Stomach (tissue), 9 donors: ENCODE measurements around the gene CIROP. TPM values are rescaled to one million over a fixed set of nuclear protein-coding genes. Genes with fewer than 3 reads are reported as not detected.

Source experiments
- DNase-seq, 2 donors: peaks; one replicate each; pipeline versions ENCODE4 v3.0.0 to v3.0.0-alpha.2; 2013 to 2019
- H3K27ac ChIP-seq, 5 donors: fragments of 200-600 bp in 4 of 5; sonication (generic) in 4 of 5; one replicate each; pipeline ENCODE4 v1.5.1; 2013 to 2019; ENCODE audit warnings: mild to moderate bottlenecking in 1 of 5, moderate library complexity in 1 of 5
- H3K27me3 ChIP-seq, 3 donors: fragments of 200-600 bp; sonication (generic); one replicate each; pipeline ENCODE4 v1.5.1; 2017 to 2019; ENCODE audit warnings: mixed run types in 1 of 3
- H3K36me3 ChIP-seq, 4 donors: fragments of 200-600 bp; sonication (generic); 1 replicate in 3 of 4; 2 replicates in 1 of 4; pipeline ENCODE4 v1.5.1; 2016 to 2019
- H3K4me1 ChIP-seq, 4 donors: fragments of 200-600 bp; sonication (generic); one replicate each; pipeline ENCODE4 v1.5.1; 2016 to 2019
- H3K4me3 ChIP-seq, 4 donors: fragments of 200-600 bp; sonication (generic) in 3 of 4; one replicate each; pipeline ENCODE4 v1.5.1; 2016 to 2019; ENCODE audit warnings: mild to moderate bottlenecking in 1 of 4
- H3K9me3 ChIP-seq, 4 donors: fragments of 200-600 bp; sonication (generic); one replicate each; pipeline ENCODE4 v1.5.1; 2016 to 2019
- EP300 ChIP-seq: sonication (generic); formaldehyde crosslinking; IDR thresholded peaks from one replicate; pipeline ENCODE4 v1.6.1; 2017; ENCODE audit warnings: antibody characterized with exemption
- POLR2A ChIP-seq, 4 donors: fragments of 450-650 bp; IDR thresholded peaks; one replicate each; pipeline ENCODE4 v1.6.1; 2016; ENCODE audit warnings: antibody characterized with exemption in 4 of 4, control low read depth in 2 of 4, mild to moderate bottlenecking in 1 of 4, moderate library complexity in 1 of 4
- POLR2AphosphoS5 ChIP-seq, 3 donors: sonication (generic); formaldehyde crosslinking; IDR thresholded peaks; one replicate each; pipeline ENCODE4 v1.6.1; 2016; ENCODE audit warnings: antibody characterized with exemption in 3 of 3
- WGBS, 5 donors: extraction: QIAGEN DNeasy Blood & Tissue Kit in 3 of 5; methylation state at CpG; one replicate each; pipeline versions ENCODE4 v1.1.5 to v1.1.7; 2013 to 2018; 5-methylcytosine and 5-hydroxymethylcytosine counted together
- intact Hi-C: fragments of 100-400 bp; cut with DNase I; formaldehyde crosslinking; loops from one replicate; pipeline ENCODE4 v1.15.1; 2023; ENCODE audit warnings: low total_unique reads
- polyA plus RNA-seq, 3 donors: library from polyadenylated mRNA; stranded (reverse); fragments of 200-250 nt; gene quantifications; one replicate each; pipeline ENCODE4 v1.2.3, GENCODE V29; 2013
- total RNA-seq, 5 donors: library from RNA; depleted of rRNA; stranded (reverse); fragments of >200 nt; gene quantifications; one replicate each; pipeline versions ENCODE4 v1.1.0 to v1.2.3, GENCODE V29; 2014 to 2016
- TF ChIP-seq, protein P1 (sequence below), 7 experiments: fragments of 450-650 bp in 4 of 7; fragments of 200-600 bp in 3 of 7; sonication (generic) in 3 of 7; IDR thresholded peaks; one replicate each; pipeline ENCODE4 v1.5.1; 2016 to 2019; ENCODE audit warnings: antibody characterized with exemption in 7 of 7, control low read depth in 2 of 7, mild to moderate bottlenecking in 1 of 7
- donor health status: healthy with polysubstance abuse.
- donor health status: Bipolar disorder and iron deficiency.
- donor health status: healthy.

The CIROP gene
- total and polyA plus RNA-seq, 8 donors, result not detected

DNA sequence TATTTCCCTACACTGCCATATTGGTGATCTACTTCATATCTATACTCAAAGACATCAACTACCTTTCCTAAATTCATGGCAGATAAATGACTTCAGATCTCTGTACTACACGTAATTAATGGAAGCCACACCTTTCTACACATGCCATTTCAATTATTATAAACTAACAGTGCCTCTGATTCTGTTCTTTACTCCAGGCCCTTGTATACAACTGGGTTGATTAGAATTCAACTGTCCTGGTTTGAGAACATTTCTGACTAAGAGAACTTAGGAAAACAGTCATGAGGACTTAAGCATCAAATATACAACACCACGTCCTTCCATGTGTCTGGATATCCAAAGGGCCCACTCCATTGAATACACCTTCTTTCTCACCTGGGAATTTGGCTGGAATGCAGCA is 11.7 kb downstream of the CIROP start:
- DNase-seq, result no peak
- peaks cover 19 to 56% (median 44%) of the 10 kb centered on the region in 4 donors for H3K4me1 ChIP-seq
- no peaks in the 10 kb centered on the region for H3K27me3 ChIP-seq
- H3K9me3 ChIP-seq, result no peaks in the 10 kb centered on the region
- TF ChIP-seq EP300, result no peak
- TF ChIP-seq, protein P1, sequence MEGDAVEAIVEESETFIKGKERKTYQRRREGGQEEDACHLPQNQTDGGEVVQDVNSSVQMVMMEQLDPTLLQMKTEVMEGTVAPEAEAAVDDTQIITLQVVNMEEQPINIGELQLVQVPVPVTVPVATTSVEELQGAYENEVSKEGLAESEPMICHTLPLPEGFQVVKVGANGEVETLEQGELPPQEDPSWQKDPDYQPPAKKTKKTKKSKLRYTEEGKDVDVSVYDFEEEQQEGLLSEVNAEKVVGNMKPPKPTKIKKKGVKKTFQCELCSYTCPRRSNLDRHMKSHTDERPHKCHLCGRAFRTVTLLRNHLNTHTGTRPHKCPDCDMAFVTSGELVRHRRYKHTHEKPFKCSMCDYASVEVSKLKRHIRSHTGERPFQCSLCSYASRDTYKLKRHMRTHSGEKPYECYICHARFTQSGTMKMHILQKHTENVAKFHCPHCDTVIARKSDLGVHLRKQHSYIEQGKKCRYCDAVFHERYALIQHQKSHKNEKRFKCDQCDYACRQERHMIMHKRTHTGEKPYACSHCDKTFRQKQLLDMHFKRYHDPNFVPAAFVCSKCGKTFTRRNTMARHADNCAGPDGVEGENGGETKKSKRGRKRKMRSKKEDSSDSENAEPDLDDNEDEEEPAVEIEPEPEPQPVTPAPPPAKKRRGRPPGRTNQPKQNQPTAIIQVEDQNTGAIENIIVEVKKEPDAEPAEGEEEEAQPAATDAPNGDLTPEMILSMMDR (IDR thresholded peaks at IDR 0.05), result no peak
- no peak for TF ChIP-seq POLR2AphosphoS5 (IDR thresholded peaks at IDR 0.05)
- no peak for TF ChIP-seq POLR2A (IDR thresholded peaks at IDR 0.05)
- no peak overlapping the region for H3K27ac ChIP-seq
- intact Hi-C loops, result no loop called here
- H3K36me3 ChIP-seq, result peaks cover 33 to 59% (median 59%) of the 10 kb centered on the region in 4 donors
- H3K4me3 ChIP-seq, result peak overlapping the region in 3 of 4 donors; percentile 66 to 84 (median 67)
- WGBS, 5 donors, result 49 to 80% (median 63%) methylated on average over 2 of the region's 2 CpGs

- intact Hi-C loops, result no loop called here
- no peaks in the 10 kb centered on the region for H3K9me3 ChIP-seq
- peaks cover 10 to 54% (median 36%) of the 10 kb centered on the region in 4 donors for H3K4me1 ChIP-seq
- H3K4me3 ChIP-seq, result no peak overlapping the region
- H3K36me3 ChIP-seq, result peaks cover 39 to 67% (median 67%) of the 10 kb centered on the region in 4 donors
- WGBS, 5 donors, result 78 to 88% (median 82%) methylated on average over 12 of the region's 12 CpGs
- TF ChIP-seq EP300 (no peak), POLR2AphosphoS5 (IDR thresholded peaks at IDR 0.05) (no peak)
- TF ChIP-seq, protein P1 (IDR thresholded peaks at IDR 0.05), result no peak
- DNase-seq, result no peak
- H3K27ac ChIP-seq, result no peak overlapping the region
- H3K27me3 ChIP-seq, result no peaks in the 10 kb centered on the region
Observed at GRCh38 chr14:23091294-23092225, 13.2 kb downstream of the CIROP start.

DNA sequence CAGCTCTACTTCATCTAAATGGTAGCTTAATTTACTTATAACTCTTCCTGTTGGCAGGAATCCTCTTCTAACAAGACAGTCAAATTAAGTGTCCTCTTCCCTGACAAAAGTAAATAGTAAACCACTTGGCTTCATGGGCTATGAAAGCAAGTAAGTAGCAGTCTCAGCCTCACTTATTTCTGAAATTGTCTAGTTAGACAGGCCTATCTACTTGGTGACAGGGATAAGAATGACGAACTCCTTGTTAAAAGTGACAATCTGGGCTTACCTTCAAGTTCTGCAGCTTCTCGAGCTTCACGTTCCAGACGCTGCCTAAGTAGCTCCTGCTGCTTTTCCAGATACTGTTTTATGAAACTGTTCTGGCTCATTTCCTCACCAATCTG is 14.5 kb downstream of the CIROP start:
- TF ChIP-seq POLR2A (IDR thresholded peaks at IDR 0.05) (no peak), EP300 (no peak), POLR2AphosphoS5 (IDR thresholded peaks at IDR 0.05) (no peak)
- TF ChIP-seq, protein P1 (IDR thresholded peaks at IDR 0.05), result no peak
- no peak overlapping the region for H3K27ac ChIP-seq
- H3K27me3 ChIP-seq, result no peaks in the 10 kb centered on the region
- intact Hi-C loops, result no loop called here
- 77 to 87% (median 83%) methylated on average over 4 of the region's 4 CpGs for WGBS, 5 donors
- H3K36me3 ChIP-seq, result peaks cover 51 to 80% (median 80%) of the 10 kb centered on the region in 4 donors
- H3K4me3 ChIP-seq, result no peak overlapping the region
- peaks cover 20 to 59% (median 46%) of the 10 kb centered on the region in 4 donors for H3K4me1 ChIP-seq
- no peak for DNase-seq
- H3K9me3 ChIP-seq, result no peaks in the 10 kb centered on the region

GRCh38 chr14:23089498-23090253 is 15.1 kb downstream of the CIROP start:
- 89 to 92% (median 91%) methylated on average over 12 of the region's 12 CpGs for WGBS, 5 donors
- Histone ChIP-seq H3K9me3 (no peaks in the 10 kb centered on the region), H3K36me3 (peaks cover 54 to 86% (median 85%) of the 10 kb centered on the region in 4 donors), H3K4me1 (peaks cover 20 to 65% (median 48%) of the 10 kb centered on the region in 4 donors), H3K4me3 (no peak overlapping the region), H3K27me3 (no peaks in the 10 kb centered on the region), H3K27ac (no peak overlapping the region)
- intact Hi-C loops, result no loop called here
- TF ChIP-seq POLR2AphosphoS5 (IDR thresholded peaks at IDR 0.05), result no peak
- DNase-seq, result no peak
